GM18511 (cell line): ENCODE measurements around the gene MTHFSD.

Source experiments
- ATAC-seq: cut with Tn5 transposase; IDR thresholded peaks from one replicate; pipeline ENCODE4 v1.9.1; 2021; ENCODE audit warnings: mild to moderate bottlenecking, moderate library complexity; ENCODE audit not compliant: unreplicated experiment

The MTHFSD gene

DNA sequence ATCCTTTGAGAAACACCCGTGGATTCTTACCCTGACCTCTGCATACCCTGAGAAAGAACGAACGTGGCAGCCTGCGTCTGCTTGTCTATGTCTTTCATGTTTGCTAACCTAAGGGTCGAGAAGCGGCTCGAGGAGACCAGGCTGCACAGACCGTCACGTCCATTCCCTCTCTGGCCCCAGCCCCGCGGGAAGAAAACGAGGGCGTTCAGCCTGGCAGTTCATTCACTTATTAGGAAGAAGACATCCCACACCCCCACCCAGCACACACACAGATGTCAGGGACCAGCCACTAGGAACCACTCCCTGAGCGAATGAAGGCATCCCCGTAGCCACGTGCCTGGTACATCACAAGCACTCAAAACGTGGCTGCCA, 655 bp upstream of the MTHFSD start:
- no peak for ATAC-seq

- no peak for ATAC-seq
Measured at GRCh38 chr16:86554599-86554916, 477 bp downstream of the MTHFSD start.

- no peak for ATAC-seq
Measured at GRCh38 chr16:86553356-86553755, 1.7 kb downstream of the MTHFSD start.

DNA sequence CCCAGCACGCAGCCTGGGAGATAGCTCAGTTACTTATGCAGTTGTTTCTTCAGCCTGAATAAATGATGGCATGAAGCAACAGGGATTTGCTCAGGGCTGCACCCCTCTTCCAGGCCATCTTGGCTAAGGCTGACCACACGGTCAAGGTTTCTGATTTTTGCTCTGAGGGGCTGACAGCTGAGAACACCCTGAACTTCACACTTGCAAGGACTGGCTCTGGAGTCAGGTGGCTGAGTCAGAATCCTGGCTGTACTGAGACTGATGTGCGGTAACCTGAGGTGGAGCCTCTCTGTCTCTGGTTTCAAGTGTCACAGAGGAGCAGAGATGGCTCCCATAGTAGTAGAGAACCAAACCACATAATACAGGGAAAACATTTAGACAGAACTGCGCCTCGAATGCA, 4.8 kb downstream of the MTHFSD start:
- ATAC-seq: no peak

GRCh38 chr16:86549893-86550190, 5.2 kb downstream of the MTHFSD start:
- no peak for ATAC-seq

DNA sequence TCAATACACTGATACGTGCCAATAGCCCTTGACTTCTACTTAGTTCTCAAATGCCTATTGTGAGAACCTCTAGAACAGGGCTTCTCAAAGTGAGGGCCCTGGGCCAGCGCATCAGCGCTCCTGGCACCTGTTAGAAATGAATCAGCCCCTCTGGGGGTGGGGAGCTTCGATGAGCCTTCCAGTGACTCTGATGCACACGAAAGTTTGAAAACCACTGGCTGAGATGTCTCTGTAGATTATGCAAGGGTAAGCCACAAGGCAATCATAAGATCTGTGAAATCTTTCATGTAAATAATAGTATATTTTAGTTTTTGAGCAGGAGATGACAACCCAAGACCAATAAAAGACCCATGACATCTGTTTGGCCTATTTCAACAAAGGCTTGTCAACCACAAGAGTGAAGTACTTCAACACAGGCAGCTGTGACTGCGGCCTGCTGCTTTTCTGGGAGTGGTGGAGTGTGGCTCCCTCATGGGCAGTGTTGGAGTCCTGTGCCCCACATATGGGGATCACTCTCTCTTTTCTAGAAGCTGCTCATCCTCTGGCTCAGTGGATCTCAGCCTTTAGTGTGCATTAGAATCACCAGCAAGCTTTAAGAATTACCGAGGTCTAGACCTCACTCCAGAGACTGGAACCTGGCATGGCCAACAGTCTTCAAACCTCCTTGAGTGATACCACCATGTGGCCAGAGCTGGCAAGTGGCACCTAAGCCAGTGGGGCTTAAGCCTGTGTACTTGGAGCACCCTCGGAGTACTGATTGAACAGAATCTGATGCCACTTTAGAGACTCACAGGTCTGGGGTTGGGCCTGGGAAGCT, 5.8 kb downstream of the MTHFSD start:
- no peak for ATAC-seq

GRCh38 chr16:86547286-86547685, 7.7 kb downstream of the MTHFSD start:
- no peak for ATAC-seq

DNA sequence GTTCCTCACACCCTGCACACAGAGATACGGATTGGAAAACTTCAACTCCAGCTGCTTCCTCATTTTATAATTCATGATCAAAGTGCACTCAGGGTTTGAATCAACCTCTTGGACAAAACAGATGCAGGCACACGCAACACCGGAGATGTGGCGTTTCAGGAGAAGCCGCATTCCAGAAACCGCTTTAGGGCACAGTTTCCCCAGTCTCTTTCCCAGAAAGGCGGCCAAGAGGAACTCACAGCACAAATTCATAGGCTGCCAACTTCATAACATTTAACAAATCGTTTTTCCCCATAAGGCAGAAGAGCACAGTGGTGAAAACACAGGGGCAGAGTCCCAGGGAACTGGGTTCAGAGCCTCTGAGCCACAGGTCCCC, 8.4 kb downstream of the MTHFSD start:
- no peak for ATAC-seq

- ATAC-seq: no peak
Measured at GRCh38 chr16:86545954-86546637, 8.9 kb downstream of the MTHFSD start.

GRCh38 chr16:86545481-86545880, 9.6 kb downstream of the MTHFSD start:
- ATAC-seq: no peak

DNA sequence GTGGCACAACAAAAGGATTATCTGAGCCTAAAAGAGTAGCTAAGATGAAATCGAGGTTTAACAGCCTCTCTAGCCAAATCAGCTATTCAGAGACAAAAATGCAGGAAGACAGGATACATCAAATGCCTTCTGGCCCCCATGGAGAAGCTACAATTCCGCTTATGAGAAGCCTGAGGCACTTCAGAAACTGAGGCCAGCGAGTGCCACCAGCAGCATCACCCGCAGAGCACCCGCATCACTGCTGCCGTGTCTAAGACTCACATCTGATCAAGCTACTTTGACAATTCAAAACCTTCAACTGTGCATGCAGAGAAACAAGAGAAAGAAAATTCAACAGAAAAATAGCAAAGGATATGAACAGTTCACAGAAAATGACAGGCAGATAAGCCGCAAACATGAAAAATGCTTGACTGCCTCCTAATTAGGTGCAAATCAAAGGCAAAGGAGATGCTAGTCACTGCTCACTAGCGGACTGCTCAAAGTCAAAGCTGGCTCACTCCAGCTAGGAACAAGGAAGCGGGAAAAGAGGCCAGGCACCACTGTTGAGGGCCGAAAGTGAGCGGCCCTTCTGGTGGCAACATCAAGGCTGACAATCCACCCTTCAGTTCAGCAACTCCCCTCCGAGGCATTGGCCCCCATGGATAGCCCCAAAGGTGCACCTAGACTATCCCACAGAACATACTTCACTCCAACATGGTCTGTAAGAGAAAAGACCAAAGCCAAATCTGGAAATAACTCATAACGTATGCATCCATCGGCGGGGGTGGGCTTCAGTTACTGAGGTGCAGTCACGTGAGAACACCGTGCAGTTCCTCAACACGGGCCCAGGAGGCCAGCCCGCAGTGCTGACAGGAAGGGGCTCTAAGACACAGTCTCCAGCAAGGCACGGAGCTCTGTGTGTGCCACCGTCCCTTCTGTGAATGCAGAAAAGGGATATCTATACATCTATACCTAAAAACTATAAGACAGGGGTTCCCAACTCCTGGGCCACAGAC, 12.0 kb downstream of the MTHFSD start:
- no peak for ATAC-seq

- ATAC-seq: no peak
Measured at GRCh38 chr16:86541560-86541959, 13.5 kb downstream of the MTHFSD start.

GRCh38 chr16:86540894-86541293, 14.1 kb downstream of the MTHFSD start:
- ATAC-seq: no peak

DNA sequence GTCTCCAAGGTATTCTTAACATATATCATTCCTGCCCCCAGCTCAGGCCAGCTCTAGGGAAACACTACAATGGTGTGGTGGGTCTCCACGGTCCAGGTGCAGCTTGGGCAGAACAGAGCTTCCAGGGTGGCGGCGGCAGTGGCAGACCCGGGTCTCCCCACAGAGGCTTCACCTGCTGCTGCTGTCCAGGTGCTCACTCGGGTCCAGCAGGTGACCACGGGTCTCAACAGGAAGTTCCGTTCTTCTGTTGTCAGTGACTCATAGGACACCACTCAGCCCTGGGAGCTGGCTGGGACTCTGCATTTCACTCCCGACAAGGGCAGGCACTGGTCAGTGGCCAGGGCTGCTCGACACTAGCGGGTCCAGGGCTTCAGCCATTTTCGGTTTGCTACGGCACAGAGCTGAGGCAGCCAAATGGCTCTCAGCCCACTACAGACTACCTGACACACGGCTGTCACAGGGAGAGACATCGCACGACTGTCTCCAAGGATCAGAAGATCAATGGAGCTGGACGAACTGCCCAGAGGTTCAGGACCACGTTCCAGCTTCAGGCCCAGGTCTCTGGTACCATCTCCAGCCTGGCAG, 16.7 kb downstream of the MTHFSD start:
- no peak for ATAC-seq

GRCh38 chr16:86537486-86537885, 17.5 kb downstream of the MTHFSD start:
- no peak for ATAC-seq

GRCh38 chr16:86536621-86537020, 18.4 kb downstream of the MTHFSD start:
- no peak for ATAC-seq

DNA sequence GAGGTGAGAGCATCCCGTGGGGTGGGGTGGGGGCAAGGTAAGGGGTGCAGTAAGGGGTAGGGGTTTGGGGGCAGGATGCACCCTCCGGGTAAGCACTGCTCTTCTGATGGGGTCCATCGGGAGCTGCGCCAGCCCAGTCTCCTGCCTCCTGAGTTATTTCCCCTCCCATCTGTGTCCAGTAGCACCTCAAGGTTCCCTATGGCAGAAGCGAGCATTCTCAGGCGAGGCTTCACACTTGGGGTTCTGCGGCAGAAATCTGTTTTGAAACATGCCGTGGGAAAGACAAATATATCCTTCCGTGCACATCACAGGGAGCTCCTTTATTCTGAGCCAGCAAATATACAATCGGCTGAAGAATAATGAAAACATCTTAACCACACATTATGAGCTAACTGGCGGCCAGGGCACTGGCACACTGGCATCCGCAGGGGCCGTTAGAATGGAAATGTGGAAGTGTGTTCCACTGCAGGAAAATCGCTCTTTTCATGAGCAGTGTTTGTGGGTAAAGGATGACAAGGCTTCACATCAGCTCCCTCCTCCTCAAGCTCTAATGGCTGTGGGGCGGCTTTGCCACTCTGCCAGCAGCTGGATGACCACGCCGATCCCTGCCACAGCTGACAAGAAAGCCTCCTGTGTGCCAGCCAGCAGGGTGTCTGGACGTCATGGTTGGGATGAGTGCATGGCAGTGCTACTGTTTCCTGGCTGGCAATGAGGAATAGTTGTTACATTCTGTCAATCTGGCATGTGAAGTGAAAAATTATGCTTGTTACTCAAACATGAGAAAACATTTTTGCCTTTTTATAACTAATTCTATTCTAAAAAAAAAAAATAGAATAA, 20.0 kb downstream of the MTHFSD start:
- ATAC-seq: no peak

DNA sequence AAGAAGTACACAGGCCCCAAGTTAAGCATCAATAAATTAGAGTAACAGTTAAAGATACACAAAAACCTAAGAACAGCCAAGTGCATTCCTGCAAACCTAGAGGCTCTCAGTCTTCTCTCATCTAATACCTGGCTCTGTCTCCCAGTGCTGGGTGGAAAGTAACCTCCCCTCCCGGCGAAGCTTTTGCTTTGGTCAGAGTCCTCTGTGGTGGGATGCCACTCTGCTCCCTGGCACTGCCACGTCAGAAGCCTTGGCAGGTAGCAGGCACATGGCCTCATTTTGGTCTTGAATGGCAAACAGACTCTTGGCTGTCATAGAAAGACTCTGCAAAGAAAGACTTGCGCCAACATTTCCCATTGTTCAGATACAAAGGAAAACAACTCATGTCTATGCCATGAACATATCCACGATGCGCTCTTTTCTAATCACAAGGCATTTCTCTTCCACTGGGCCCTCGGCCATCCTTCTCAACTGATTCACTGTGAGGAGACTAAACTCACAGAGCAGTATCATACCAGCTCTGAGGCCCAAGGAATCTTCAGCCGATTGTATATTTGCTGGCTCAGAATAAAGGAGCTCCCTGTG, 21.2 kb downstream of the MTHFSD start:
- no peak for ATAC-seq

DNA sequence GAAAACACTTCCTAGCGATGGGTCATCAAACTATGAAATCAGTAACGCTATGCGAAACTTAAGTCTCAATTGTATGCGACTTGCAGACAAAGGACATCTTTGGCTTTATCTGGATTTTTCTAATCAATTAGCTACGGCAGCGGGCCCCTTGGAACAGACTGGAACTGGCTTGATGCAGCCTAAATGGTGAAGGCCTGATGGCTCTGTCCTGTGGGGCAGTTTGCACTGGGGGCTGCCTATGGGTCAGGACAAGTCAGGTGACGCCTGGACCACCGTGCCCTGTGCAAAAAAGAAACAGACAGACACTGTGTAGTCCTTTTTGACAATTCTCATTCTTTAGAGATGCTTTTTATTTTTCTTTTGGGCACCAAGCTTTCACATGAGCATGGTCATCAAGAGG, 22.0 kb downstream of the MTHFSD start:
- no peak for ATAC-seq

- ATAC-seq: no peak
Measured at GRCh38 chr16:86532526-86532815, 22.6 kb downstream of the MTHFSD start.
